K562 (cell line): ENCODE measurements around the gene TMEM86B. TPM values are rescaled to one million over a fixed set of nuclear protein-coding genes. Genes with fewer than 3 reads are reported as not detected.

Source experiments
- ATAC-seq: fragments of 200-7000 bp; cut with Tn5 transposase; 3 replicates; pipeline ENCODE4 v1.9.1; 2020; ENCODE audit warnings: moderate library complexity
- BruUV-seq: library from RNA; stranded (reverse); fragments of 400-500 nt; replicated peaks from 2 replicates; lab custom pipeline; 2021; lab: Mats Ljungman, UMichigan
- CTCF ChIA-PET: fragments of 300-600 bp; formaldehyde crosslinking; extraction: SDS; loops from one replicate; lab custom pipeline; 2021; ENCODE audit warnings: low intra/inter-chr PET ratio; lab: Yijun Ruan, JAX
- POLR2A ChIA-PET: fragments of 300-600, 350-650 bp; sonication (Branson Sonifier 250); formaldehyde crosslinking; extraction: SDS; loops from one replicate; lab custom pipeline; 2021; ENCODE audit warnings: antibody characterized with exemption, inconsistent platforms; lab: Yijun Ruan, JAX
- DNase-seq, 4 experiments: peaks; one replicate each; pipeline versions ENCODE4 v3.0.0 to v3.0.0-alpha.2; 2011 to 2018; ENCODE audit warnings: low spot score in 3 of 4, mixed read lengths in 3 of 4; ENCODE audit errors: extremely low read depth in 1 of 4
- FAIRE-seq: peaks from 2 replicates; lab custom pipeline; 2011; peaks lifted over from hg19 to GRCh38; lab: Jason Lieb, UNC
- H2AFZ ChIP-seq: 2 replicates; pipeline ENCODE4 v1.6.0; 2011; ENCODE audit warnings: low read depth, low read length, control low read depth, inconsistent platforms
- H3K27ac ChIP-seq: fragments of 200-600 bp; 3 replicates; pipeline ENCODE4 v1.8.0; 2011; ENCODE audit warnings: low read depth, mild to moderate bottlenecking, control low read depth, inconsistent platforms, low read length, moderate library complexity, mixed read lengths; ENCODE audit errors: extremely low read depth
- H3K27me3 ChIP-seq, 2 experiments: fragments of 300-600 bp in 1 of 2; 2 replicates in 1 of 2; 3 replicates in 1 of 2; pipeline versions ENCODE4 v1.6.0 to v1.8.0; 2011; ENCODE audit warnings: inconsistent platforms in 2 of 2, low read length in 2 of 2, mild to moderate bottlenecking in 1 of 2, mixed read lengths in 1 of 2, moderate library complexity in 1 of 2; ENCODE audit not compliant: control insufficient read depth in 2 of 2, insufficient read depth in 2 of 2
- H3K36me3 ChIP-seq: fragments of 300-600 bp; 3 replicates; pipeline ENCODE4 v1.8.0; 2011; ENCODE audit warnings: mild to moderate bottlenecking, low read length, inconsistent platforms; ENCODE audit not compliant: control insufficient read depth, insufficient read depth
- H3K4me1 ChIP-seq, 2 experiments: fragments of 200-600 bp in 1 of 2; replicated peaks in 1 of 2; 2 replicates in 1 of 2; 3 replicates in 1 of 2; pipeline versions ENCODE4 v1.5.1 to v1.8.0; 2011; ENCODE audit warnings: inconsistent platforms in 2 of 2, low read length in 2 of 2, mild to moderate bottlenecking in 1 of 2, mixed read lengths in 1 of 2, moderate library complexity in 1 of 2; ENCODE audit not compliant: control insufficient read depth in 2 of 2, insufficient read depth in 2 of 2
- H3K4me2 ChIP-seq: 2 replicates; pipeline ENCODE4 v1.6.1; 2011; ENCODE audit warnings: low read length, control low read depth, inconsistent platforms, mixed read lengths; ENCODE audit not compliant: insufficient read depth
- H3K4me3 ChIP-seq: fragments of 200-600 bp; sonication (generic), shearing (Covaris generic); 2 replicates; pipeline ENCODE4 v1.5.1; 2016; ENCODE audit warnings: control low read depth, inconsistent platforms
- H3K79me2 ChIP-seq: fragments of 200-600 bp; 3 replicates; pipeline ENCODE4 v1.8.0; 2011; ENCODE audit warnings: low read length, inconsistent platforms; ENCODE audit not compliant: control insufficient read depth, insufficient read depth
- H3K9ac ChIP-seq, 2 experiments: 2 replicates each; pipeline versions ENCODE4 v1.6.0 to v1.6.1; 2011; ENCODE audit warnings: low read depth in 2 of 2, low read length in 2 of 2, control low read depth in 1 of 2, inconsistent platforms in 1 of 2, mild to moderate bottlenecking in 1 of 2, mixed read lengths in 1 of 2; ENCODE audit not compliant: insufficient read depth in 1 of 2
- H3K9me1 ChIP-seq: one replicate; pipeline ENCODE4 v1.6.0; 2011; ENCODE audit warnings: inconsistent platforms, mild to moderate bottlenecking, low read length, moderate library complexity; ENCODE audit not compliant: control insufficient read depth, insufficient read depth
- H3K9me3 ChIP-seq: replicated peaks from 2 replicates; pipeline ENCODE4 v1.5.1; 2011; ENCODE audit warnings: low read depth, low read length, inconsistent platforms; ENCODE audit not compliant: control insufficient read depth, insufficient read depth
- H4K20me1 ChIP-seq: replicated peaks from 2 replicates; pipeline ENCODE4 v1.6.1; 2011; ENCODE audit warnings: low read length, inconsistent platforms, mixed read lengths; ENCODE audit not compliant: control insufficient read depth, insufficient read depth
- CXXC5 ChIP-seq: fragments of 250-450 bp; sonication (Bioruptor Pico); IDR thresholded peaks from 2 replicates; pipeline ENCODE4 v1.8.0; 2022; ENCODE audit warnings: inconsistent platforms, mild to moderate bottlenecking, moderate library complexity
- HOXB6 ChIP-seq: fragments of 250-450 bp; sonication (Bioruptor Pico); IDR thresholded peaks from 2 replicates; pipeline ENCODE4 v1.5.1; 2022; ENCODE audit warnings: mild to moderate bottlenecking, borderline replicate concordance
- ILK ChIP-seq: fragments of 450-650 bp; IDR thresholded peaks from 2 replicates; pipeline ENCODE4 v1.6.1; 2016; ENCODE audit warnings: missing genetic modification characterization, low read depth, mild to moderate bottlenecking, missing compliant biosample characterization, moderate library complexity, borderline replicate concordance
- MAFF ChIP-seq: IDR thresholded peaks from 2 replicates; pipeline ENCODE4 v1.6.1; 2012; ENCODE audit warnings: low read length, improper control_type of control experiment
- NR2C1 ChIP-seq, 2 experiments: fragments of 450-650 bp; IDR thresholded peaks; 2 replicates each; pipeline ENCODE4 v1.6.1; 2017; ENCODE audit warnings: mild to moderate bottlenecking in 2 of 2, antibody characterized with exemption in 1 of 2, inconsistent platforms in 1 of 2, missing compliant biosample characterization in 1 of 2, missing genetic modification characterization in 1 of 2
- NR4A1 ChIP-seq, 2 experiments: fragments of 250-450 bp in 1 of 2; fragments of 450-650 bp in 1 of 2; sonication (Bioruptor Pico) in 1 of 2; IDR thresholded peaks; 2 replicates each; pipeline versions ENCODE4 v1.4.0 to v1.6.1; 2016 to 2020; ENCODE audit warnings: mild to moderate bottlenecking in 2 of 2, missing compliant biosample characterization in 1 of 2, missing genetic modification characterization in 1 of 2, moderate library complexity in 1 of 2
- POLR2G ChIP-seq: fragments of 200-400 bp; formaldehyde crosslinking; IDR thresholded peaks from 2 replicates; pipeline ENCODE4 v1.6.1; 2017; ENCODE audit warnings: low read depth, mild to moderate bottlenecking, antibody characterized with exemption, low read length, moderate library complexity
- RBFOX2 ChIP-seq: fragments of 200-400 bp; formaldehyde crosslinking; IDR thresholded peaks from 2 replicates; pipeline ENCODE4 v1.6.1; 2017; ENCODE audit warnings: low read depth, mild to moderate bottlenecking, low read length, moderate library complexity
- TFAM ChIP-seq: fragments of 250-450 bp; sonication (Bioruptor Pico); conservative IDR thresholded peaks from 2 replicates; pipeline ENCODE4 v1.5.0; 2021; ENCODE audit warnings: mild to moderate bottlenecking, moderate library complexity
- ZBTB17 ChIP-seq: fragments of 450-650 bp; formaldehyde crosslinking; IDR thresholded peaks from 2 replicates; pipeline ENCODE4 v1.4.0; 2020; ENCODE audit warnings: mild to moderate bottlenecking
- ZNF239 ChIP-seq: fragments of 250-450 bp; sonication (Bioruptor Pico); IDR thresholded peaks from 2 replicates; pipeline ENCODE4 v1.4.0; 2020; ENCODE audit warnings: mild to moderate bottlenecking
- WGBS: fragments of 100-300 bp; shearing (Covaris generic); methylation state at CpG from one replicate; pipeline ENCODE4 v1.1.6; 2016; ENCODE audit warnings: low coverage, mixed read lengths; ENCODE audit not compliant: insufficient coverage; ENCODE audit errors: missing lambda C conversion rate; 5-methylcytosine and 5-hydroxymethylcytosine counted together
- in situ Hi-C: fragments of 300-500 bp; cut with MboI; formaldehyde crosslinking; loops from 4 replicates; pipeline ENCODE4 v1.15.0; 2018; ENCODE audit warnings: inconsistent platforms, mixed read lengths
- intact Hi-C: fragments of 100-400 bp; cut with micrococcal nuclease; formaldehyde crosslinking; loops from 2 replicates; pipeline ENCODE4 v1.14.2; 2022
- polyA plus RNA-seq, 8 experiments: library from polyadenylated mRNA; depleted of rRNA in 4 of 8; stranded (reverse) in 5 of 8; unstranded in 3 of 8; fragments of >200 nt; fragmentation: Nextera tagmentation in 2 of 8; fragmentation: Illumina TruSeq in 1 of 8; extraction: Ambion mirVana in 2 of 8; extraction: Trizol in 1 of 8; gene quantifications; 2 replicates each; pipeline versions ENCODE4 v1.2.1 to v1.2.3, GENCODE V29; 2011 to 2014; ENCODE audit warnings: inconsistent platforms in 1 of 8, missing spikeins in 1 of 8
- total RNA-seq, 7 experiments: library from RNA; depleted of rRNA in 6 of 7; stranded (reverse); fragments of >200 nt in 6 of 7; fragmentation: Illumina TruSeq in 2 of 7; extraction: Trizol in 2 of 7; gene quantifications; 2 replicates each; pipeline versions ENCODE4 v1.2.1 to v1.2.3, GENCODE V29; 2011 to 2021; ENCODE audit warnings: low replicate concordance in 1 of 7
- TF ChIP-seq, protein P1 (sequence below): fragments of 250-450 bp; sonication (Bioruptor Pico); IDR thresholded peaks from 2 replicates; pipeline ENCODE4 v1.8.0; 2021; ENCODE audit warnings: moderate library complexity, mild to moderate bottlenecking, inconsistent platforms
- TF ChIP-seq, protein P2 (sequence below), 2 experiments: fragments of 450-650 bp in 1 of 2; sonication (generic) in 1 of 2; formaldehyde crosslinking; conservative IDR thresholded peaks; 2 replicates each; pipeline versions ENCODE4 v1.4.0 to v1.8.1; 2020 to 2022; ENCODE audit warnings: mild to moderate bottlenecking in 1 of 2, missing genetic modification reagents in 1 of 2

The TMEM86B gene
- total and polyA plus RNA-seq, 9 of the 15 experiments (the other 6 are each of a cell fraction or from before 2014, with no cell fraction given): 0.28 to 7.9 (median 2.1) TPM

DNA sequence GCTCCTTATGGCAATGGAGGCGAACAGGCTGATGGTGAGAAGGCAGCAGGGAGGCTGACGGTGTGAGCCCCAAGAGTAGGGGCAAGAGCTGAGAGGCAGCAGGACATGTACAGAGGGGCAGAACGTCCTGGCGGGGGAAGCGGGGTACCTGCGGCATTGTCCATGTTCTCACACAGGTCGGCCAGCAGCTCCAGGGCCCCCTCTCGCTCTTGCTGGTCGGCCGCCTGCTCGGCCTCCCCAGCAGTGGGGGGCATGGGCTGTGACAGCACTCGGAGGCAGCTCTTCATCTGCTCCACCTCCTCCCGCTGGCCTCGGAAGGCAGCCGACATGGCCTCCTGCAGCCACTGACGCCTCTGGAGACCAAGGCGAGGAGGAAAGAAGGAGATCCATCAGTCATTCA lies 48.9 kb upstream of the TMEM86B start:
- Histone ChIP-seq H3K4me1 (peaks cover 19% of the 10 kb centered on the region in 2 experiments), H2AFZ (no peak overlapping the region), H3K9ac (peak overlapping the region in 1 of 2 experiments; percentile 68; a peak in 1 of 4 replicates), H3K9me3 (no peaks in the 10 kb centered on the region), H3K4me3 (no peak overlapping the region), H3K4me2 (no peak overlapping the region), H3K79me2 (peaks cover 12% of the 10 kb centered on the region), H3K9me1 (no peaks in the 10 kb centered on the region), H3K27me3 (no peaks in the 10 kb centered on the region), H3K27ac (no peak overlapping the region; the same call in 2 of the 3 replicates)
- ATAC-seq (no peak), FAIRE-seq (no peak)
- intact Hi-C loops (no loop called here), in situ Hi-C loops (no loop called here)
- no TSS peak for BruUV-seq
- CTCF ChIA-PET: no interaction called here
- WGBS: 95% methylated on average over 13 of the region's 17 CpGs
- POLR2A ChIA-PET: interaction anchor here (0.6 to 2.0 kb wide), 5 partner anchors 16 to 167 kb away, joined by 3 to 8 read pairs (median 3); no protein-coding TSS in a partner anchor
- TF ChIP-seq TFAM (CRISPR knock-in tag) (no peak), RBFOX2 (0 out of 2 replicates have a peak, but pooled peaks have one; percentile 16), POLR2G (0 out of 2 replicates have a peak, but pooled peaks have one; percentile 25)
- TF ChIP-seq, all 486 proteins: peak for 2
- no peak for DNase-seq
- no peaks in the 10 kb centered on the region for H4K20me1 ChIP-seq
- H3K36me3 ChIP-seq: peaks cover 34% of the 10 kb centered on the region; the same call in 2 of the 3 replicates

DNA sequence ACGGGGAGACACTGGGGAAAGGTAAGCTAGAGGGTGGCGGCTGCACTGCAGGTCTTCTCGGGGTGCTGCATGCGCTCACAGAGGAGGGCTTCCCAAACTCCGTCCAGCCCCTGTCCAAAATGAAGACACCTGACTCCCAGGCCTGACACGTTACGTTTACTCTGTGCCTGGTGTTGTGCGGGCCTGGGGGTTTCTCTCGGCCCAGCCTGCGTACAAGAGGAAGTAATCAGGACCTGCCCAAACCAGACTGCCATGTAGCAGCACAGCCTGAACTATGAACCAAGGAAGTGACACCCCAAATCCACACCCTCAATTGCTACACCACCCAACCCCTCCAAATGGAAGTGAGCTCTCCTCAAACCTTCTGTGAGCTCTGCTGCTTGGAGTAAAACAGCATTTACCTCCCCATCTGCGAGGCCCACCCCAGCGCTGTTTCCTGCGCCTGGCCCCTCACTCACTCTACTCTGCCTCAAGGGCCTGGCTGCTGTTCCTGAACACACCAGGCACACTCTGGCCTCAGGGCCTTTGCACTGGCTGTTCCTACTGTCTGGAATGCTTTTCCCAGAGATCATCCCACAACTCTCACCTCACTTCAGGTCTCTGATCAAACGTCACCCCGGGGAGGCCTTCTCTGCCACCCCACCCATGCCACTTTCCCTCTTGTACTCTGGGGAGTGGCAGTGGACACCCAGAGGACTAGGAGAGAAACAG lies 48.3 kb upstream of the TMEM86B start:
- H3K27ac ChIP-seq: no peak overlapping the region; the same call in 2 of the 3 replicates
- TF ChIP-seq ZBTB17 (CRISPR knock-in tag): no peak
- TF ChIP-seq HOXB6: no peak
- TF ChIP-seq, protein P1, sequence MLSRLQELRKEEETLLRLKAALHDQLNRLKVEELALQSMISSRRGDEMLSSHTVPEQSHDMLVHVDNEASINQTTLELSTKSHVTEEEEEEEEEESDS (CRISPR knock-in tag): no peak
- TF ChIP-seq NR4A1 (CRISPR knock-in tag; IDR thresholded peaks at IDR 0.05): no peak
- TF ChIP-seq NR4A1 (tag; IDR thresholded peaks at IDR 0.05): no peak
- TF ChIP-seq CXXC5 (CRISPR knock-in tag): no peak
- no peak for TF ChIP-seq ZNF239 (CRISPR knock-in tag)
- TF ChIP-seq, protein P2, sequence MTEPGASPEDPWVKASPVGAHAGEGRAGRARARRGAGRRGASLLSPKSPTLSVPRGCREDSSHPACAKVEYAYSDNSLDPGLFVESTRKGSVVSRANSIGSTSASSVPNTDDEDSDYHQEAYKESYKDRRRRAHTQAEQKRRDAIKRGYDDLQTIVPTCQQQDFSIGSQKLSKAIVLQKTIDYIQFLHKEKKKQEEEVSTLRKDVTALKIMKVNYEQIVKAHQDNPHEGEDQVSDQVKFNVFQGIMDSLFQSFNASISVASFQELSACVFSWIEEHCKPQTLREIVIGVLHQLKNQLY (CRISPR knock-in tag; conservative IDR thresholded peaks at IDR 0.05): no peak
- no peak for TF ChIP-seq ILK (tag)
- TF ChIP-seq NR2C1 (IDR thresholded peaks at IDR 0.05): no peak
- no peak for TF ChIP-seq NR2C1 (tag; IDR thresholded peaks at IDR 0.05)
- TF ChIP-seq MAFF: no peak

More for the DNA sequence above, 48.3 kb upstream of the TMEM86B start:
- H2AFZ ChIP-seq: no peak overlapping the region
- no peak for ATAC-seq
- H3K9me3 ChIP-seq: no peaks in the 10 kb centered on the region
- peaks cover 12% of the 10 kb centered on the region for H3K79me2 ChIP-seq
- POLR2A ChIA-PET: interaction anchor here (1.0 to 1.6 kb wide), 2 partner anchors 17 to 23 kb away, joined by 3 read pairs; no protein-coding TSS in a partner anchor
- H3K9me1 ChIP-seq: no peaks in the 10 kb centered on the region
- H4K20me1 ChIP-seq: no peaks in the 10 kb centered on the region
- BruUV-seq: no TSS peak
- H3K4me3 ChIP-seq: no peak overlapping the region
- H3K9ac ChIP-seq: 0 out of 4 replicates have a peak overlapping the region, but pooled peaks of 1 of the 2 experiments have one; percentile 68
- peaks cover 37% of the 10 kb centered on the region; the same call in 2 of the 3 replicates for H3K36me3 ChIP-seq
- CTCF ChIA-PET: no interaction called here
- WGBS: 87% methylated on average over 15 of the region's 15 CpGs
- intact Hi-C loops (no loop called here), in situ Hi-C loops (no loop called here)
- H3K4me1 ChIP-seq: peaks cover 19% of the 10 kb centered on the region in 2 experiments
- no peaks in the 10 kb centered on the region for H3K27me3 ChIP-seq
- no peak for DNase-seq
- FAIRE-seq: no peak
- no peak overlapping the region for H3K4me2 ChIP-seq
